Measurements from ENCODE around the gene MRPL46. TPM values are rescaled to one million over a fixed set of nuclear protein-coding genes. Genes with fewer than 3 reads are reported as not detected.

The MRPL46 gene
- total and polyA plus RNA-seq, 9 of the 15 experiments (the other 6 are each of a cell fraction or from before 2014, with no cell fraction given) = 41.2 to 72.2 (median 49.8) TPM

DNA sequence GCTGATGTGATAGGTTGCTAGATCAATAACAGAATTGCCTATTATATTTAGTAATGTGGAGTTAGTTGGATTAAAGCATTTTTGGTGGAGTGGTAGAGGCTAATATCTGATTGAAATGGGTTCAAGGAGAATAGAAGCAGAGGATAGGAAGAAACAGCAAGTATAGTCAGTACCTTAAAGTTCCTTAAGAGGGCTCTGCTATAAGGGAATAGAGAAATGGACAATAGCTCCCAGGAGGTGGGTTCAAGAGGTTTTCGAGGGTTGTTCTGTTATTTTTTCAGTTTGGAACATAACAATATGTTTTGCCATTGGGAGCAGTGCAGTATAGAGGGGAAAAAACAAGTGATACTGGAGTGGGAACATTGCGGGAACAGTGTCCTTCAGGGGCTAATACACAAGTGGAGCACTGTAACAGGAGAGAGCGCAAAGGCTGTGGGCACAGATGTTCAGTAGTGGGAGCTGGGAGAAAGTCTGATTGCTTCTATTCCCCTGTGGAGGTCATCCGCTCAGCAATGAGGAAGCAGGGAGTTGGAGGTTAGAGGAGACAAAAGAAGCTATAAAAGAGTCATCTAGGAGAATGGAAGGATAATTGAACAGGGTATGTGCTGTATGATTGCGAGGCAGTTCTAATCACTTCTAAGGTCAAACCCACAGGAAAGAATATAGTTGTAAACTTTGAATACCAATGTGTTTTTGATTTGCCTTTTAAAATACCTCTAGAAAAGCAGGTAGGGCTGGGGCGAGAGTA lies 3.6 kb upstream of the MRPL46 start:
- Histone ChIP-seq H3K4me3 (no peak overlapping the region), H3K79me2 (ENCODE audit: control insufficient read depth, insufficient read depth, low read length) (peaks cover 38% of the 10 kb centered on the region), H3K4me2 (ENCODE audit: insufficient read depth, low read length) (no peak overlapping the region), H3K4me1 (replicated peaks in 1 of 2; ENCODE audit: control insufficient read depth in 2 of 2, insufficient read depth in 2 of 2, low read length in 2 of 2) (peaks cover 5 to 10% of the 10 kb centered on the region in 2 experiments; a peak in 4 of 5 replicates), H3K9me1 (ENCODE audit: control insufficient read depth, insufficient read depth, low read length) (no peaks in the 10 kb centered on the region), H3K9ac (ENCODE audit: insufficient read depth in 1 of 2, low read depth in 2 of 2, low read length in 2 of 2) (no peak overlapping the region), H4K20me1 (replicated peaks; ENCODE audit: control insufficient read depth, insufficient read depth, low read length) (no peaks in the 10 kb centered on the region), H2AFZ (ENCODE audit: low read depth, low read length) (no peak overlapping the region), H3K27ac (ENCODE audit: extremely low read depth, low read depth, low read length) (no peak overlapping the region), H3K9me3 (replicated peaks; ENCODE audit: control insufficient read depth, insufficient read depth, low read depth, low read length) (no peaks in the 10 kb centered on the region), H3K36me3 (ENCODE audit: control insufficient read depth, insufficient read depth, low read length) (peaks cover 58% of the 10 kb centered on the region; the same call in 2 of the 3 replicates), H3K27me3 (ENCODE audit: control insufficient read depth in 2 of 2, insufficient read depth in 2 of 2, low read length in 2 of 2) (no peaks in the 10 kb centered on the region)
- no TSS peak for BruUV-seq (replicated peaks)
- DNase-seq (ENCODE audit: extremely low read depth in 1 of 4, low spot score in 3 of 4) (peak in 2 of 4 experiments; percentile 30 to 34), ATAC-seq (no peak), FAIRE-seq (no peak)
- POLR2A ChIA-PET = interaction anchor here (1.2 kb wide), 1 partner anchor 13 kb away, joined by 3 read pairs; no protein-coding TSS in a partner anchor
- CTCF ChIA-PET (ENCODE audit: low intra/inter-chr PET ratio) = no interaction called here
- intact Hi-C loops (cut with micrococcal nuclease) = no loop called here
- in situ Hi-C loops (cut with MboI) = loop anchor here (10.0 kb wide), 1 partner anchor 354 kb away; no protein-coding TSS in a partner anchor
- WGBS (ENCODE audit: insufficient coverage, low coverage, missing lambda C conversion rate) = 96% methylated on average over 6 of the region's 6 CpGs
- TF ChIP-seq ZNF124 (CRISPR knock-in tag; IDR thresholded peaks at IDR 0.05) (no peak), TEAD1 (CRISPR knock-in tag; IDR thresholded peaks at IDR 0.05) (no peak), CCAR2 (IDR thresholded peaks at IDR 0.05; ENCODE audit: low read depth, low read length) (no peak), SPI1 (IDR thresholded peaks at IDR 0.05; ENCODE audit: borderline replicate concordance, low read depth, low read length) (no peak), ELF2 (CRISPR knock-in tag; IDR thresholded peaks at IDR 0.05) (no peak), ZBTB40 (IDR thresholded peaks at IDR 0.05) (no peak), ZBTB40 (CRISPR knock-in tag; IDR thresholded peaks at IDR 0.05) (no peak), ZNF431 (CRISPR knock-in tag; IDR thresholded peaks at IDR 0.05) (no peak), RAD21 (CRISPR knock-in tag; conservative IDR thresholded peaks at IDR 0.05 in 1 of 2, IDR thresholded peaks at IDR 0.05 in 1 of 2) (0 out of 4 replicates have a peak, but pooled peaks of 1 of the 2 experiments have one; percentile 5), CTCF (IDR thresholded peaks at IDR 0.05 in 2 of 3, conservative IDR thresholded peaks at IDR 0.05 in 1 of 3; ENCODE audit: insufficient read depth in 2 of 3, low read depth in 1 of 3, low read length in 3 of 3) (peak in 1 of 3 experiments; percentile 17; a peak in 1 of 6 replicates)

All from K562 (cell line).